Measurements from ENCODE around the gene ELL2.

Gene ELL2

DNA sequence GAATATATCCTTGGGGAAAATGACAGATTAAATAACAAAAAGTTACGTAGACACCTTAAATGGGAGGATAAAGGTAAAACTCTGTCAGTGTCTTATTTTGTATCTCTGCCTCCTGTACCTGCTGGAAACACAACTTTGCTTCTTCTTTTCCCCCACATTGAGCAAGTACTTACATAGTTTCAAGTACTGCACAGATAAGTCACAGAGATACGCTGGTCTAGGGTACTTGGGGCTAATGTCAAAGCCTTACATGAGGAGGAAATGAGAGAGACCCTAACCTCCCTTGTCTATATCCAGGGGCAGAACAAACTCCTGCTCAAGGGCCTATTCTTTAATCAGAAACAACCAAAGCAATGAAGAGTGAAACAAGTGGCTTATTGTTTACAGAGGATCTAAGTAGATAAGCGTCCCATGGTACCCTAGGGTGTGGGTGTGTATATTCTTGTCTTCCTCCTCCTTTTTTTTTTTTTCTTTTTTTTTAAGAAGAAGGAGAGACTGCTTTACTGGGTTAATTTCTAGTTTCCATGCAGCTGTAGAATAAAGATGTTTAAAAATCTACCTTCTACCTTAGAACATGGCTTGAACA lies 43.1 kb downstream of the ELL2 start:
- no peaks in the 10 kb centered on the region for H3K36me3 ChIP-seq (ENCODE audit: control insufficient read depth, insufficient read depth, low read length)
- H3K27me3 ChIP-seq (ENCODE audit: control insufficient read depth, insufficient read depth, low read length): no peaks in the 10 kb centered on the region
- no peak overlapping the region for H3K9ac ChIP-seq (ENCODE audit: low read length)
- peaks cover 6% of the 10 kb centered on the region; the same call in 1 of the 2 replicates for H3K4me1 ChIP-seq (ENCODE audit: control insufficient read depth, insufficient read depth, low read length)
- no peaks in the 10 kb centered on the region for H3K9me3 ChIP-seq (ENCODE audit: control insufficient read depth, insufficient read depth, low read depth, low read length)
- no peak overlapping the region for H3K4me3 ChIP-seq (ENCODE audit: low read depth, low read length)
- H3K27ac ChIP-seq (ENCODE audit: low read depth, low read length): no peak overlapping the region

DNA sequence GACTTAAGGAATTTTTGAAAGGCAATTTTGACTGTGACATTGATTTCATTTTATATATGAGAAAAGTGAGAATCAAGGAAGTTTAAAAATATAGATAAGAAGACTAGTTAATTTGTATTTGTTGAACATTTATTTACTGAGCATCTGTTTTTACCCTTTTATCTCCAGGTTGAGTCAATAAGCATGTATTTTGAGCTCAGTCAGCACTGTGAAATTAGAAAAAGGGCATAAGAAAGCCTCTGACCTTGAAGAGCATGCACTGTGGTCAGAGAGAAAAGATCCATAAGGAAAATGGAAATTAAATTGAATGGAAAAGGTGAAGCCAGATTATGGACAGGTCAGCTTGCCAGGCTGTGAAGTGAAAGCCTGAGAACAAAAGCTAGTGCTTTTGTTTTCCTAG lies 44.4 kb downstream of the ELL2 start:
- Histone ChIP-seq H3K27me3 (ENCODE audit: control insufficient read depth, insufficient read depth, low read length) (no peaks in the 10 kb centered on the region), H3K27ac (ENCODE audit: low read depth, low read length) (no peak overlapping the region)

DNA sequence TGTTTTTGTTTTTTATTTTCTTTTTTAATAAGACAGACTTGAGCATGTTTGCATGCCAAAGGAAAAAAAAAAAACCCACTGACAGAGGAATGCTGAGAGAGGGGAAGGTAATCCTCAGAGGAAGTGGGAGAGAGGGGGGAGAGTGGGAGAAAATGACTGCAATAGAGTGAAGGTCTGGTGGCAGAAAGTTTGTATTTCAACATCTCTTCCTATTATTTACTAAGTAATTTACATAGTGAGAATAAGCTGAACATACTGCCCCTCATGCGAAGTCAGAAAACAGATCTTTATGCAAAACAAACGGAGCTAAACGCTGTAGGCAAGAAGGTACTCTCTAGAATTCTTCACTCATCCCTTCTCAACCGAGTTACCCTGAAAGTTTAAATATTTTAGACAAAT lies 45.0 kb downstream of the ELL2 start:
- no peaks in the 10 kb centered on the region for H3K9me3 ChIP-seq (ENCODE audit: control insufficient read depth, insufficient read depth, low read depth, low read length)
- H3K4me3 ChIP-seq (ENCODE audit: low read depth, low read length): no peak overlapping the region
- no peaks in the 10 kb centered on the region for H3K27me3 ChIP-seq (ENCODE audit: control insufficient read depth, insufficient read depth, low read length)
- H3K27ac ChIP-seq (ENCODE audit: low read depth, low read length): no peak overlapping the region
- no peaks in the 10 kb centered on the region for H3K36me3 ChIP-seq (ENCODE audit: control insufficient read depth, insufficient read depth, low read length)
- no peak overlapping the region for H3K9ac ChIP-seq (ENCODE audit: low read length)
- peaks cover 6% of the 10 kb centered on the region; the same call in 1 of the 2 replicates for H3K4me1 ChIP-seq (ENCODE audit: control insufficient read depth, insufficient read depth, low read length)

More for the DNA sequence above, 44.4 kb downstream of the ELL2 start:
- Histone ChIP-seq H3K9me3 (ENCODE audit: control insufficient read depth, insufficient read depth, low read depth, low read length) (no peaks in the 10 kb centered on the region), H3K4me1 (ENCODE audit: control insufficient read depth, insufficient read depth, low read length) (peaks cover 6% of the 10 kb centered on the region; the same call in 1 of the 2 replicates), H3K36me3 (ENCODE audit: control insufficient read depth, insufficient read depth, low read length) (no peaks in the 10 kb centered on the region), H3K9ac (ENCODE audit: low read length) (no peak overlapping the region), H3K4me3 (ENCODE audit: low read depth, low read length) (no peak overlapping the region)

DNA sequence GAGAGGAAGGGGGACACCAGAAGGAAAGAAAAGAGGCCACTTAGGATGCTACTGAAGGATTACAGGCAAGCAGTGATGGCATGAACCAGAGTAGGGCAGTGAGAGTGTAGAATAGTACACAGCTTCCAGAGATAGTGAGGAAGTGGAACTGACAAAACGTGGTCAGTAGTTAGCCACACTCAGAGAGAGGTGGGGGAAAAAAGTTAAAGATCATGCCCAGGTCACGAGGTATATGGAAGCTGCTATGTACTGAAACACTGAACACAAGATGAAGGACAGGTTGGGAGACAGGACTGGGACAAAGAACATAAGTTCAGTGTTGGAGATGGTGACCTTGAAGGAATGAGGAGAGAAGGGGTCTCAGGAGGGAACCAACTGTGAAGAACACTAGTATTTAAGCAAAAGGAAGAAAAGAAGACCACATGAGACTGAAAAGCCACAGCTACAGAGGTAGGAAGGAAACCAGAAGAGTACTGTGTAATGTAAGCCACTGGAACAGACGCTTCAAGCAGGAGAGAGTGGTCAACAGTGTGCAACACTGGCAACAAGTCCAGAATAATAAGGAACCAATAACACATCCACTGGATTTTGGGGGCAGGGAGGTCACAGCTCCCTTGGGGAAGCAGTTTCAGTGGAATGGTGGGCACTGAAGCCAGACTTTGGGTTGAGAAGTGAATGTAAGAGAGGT lies 45.5 kb downstream of the ELL2 start:
- H3K9ac ChIP-seq (ENCODE audit: low read length): no peak overlapping the region
- no peak overlapping the region for H3K4me3 ChIP-seq (ENCODE audit: low read depth, low read length)
- no peaks in the 10 kb centered on the region for H3K36me3 ChIP-seq (ENCODE audit: control insufficient read depth, insufficient read depth, low read length)
- H3K4me1 ChIP-seq (ENCODE audit: control insufficient read depth, insufficient read depth, low read length): peaks cover 6% of the 10 kb centered on the region; the same call in 1 of the 2 replicates
- no peaks in the 10 kb centered on the region for H3K9me3 ChIP-seq (ENCODE audit: control insufficient read depth, insufficient read depth, low read depth, low read length)
- no peaks in the 10 kb centered on the region for H3K27me3 ChIP-seq (ENCODE audit: control insufficient read depth, insufficient read depth, low read length)
- no peak overlapping the region for H3K27ac ChIP-seq (ENCODE audit: low read depth, low read length)

DNA sequence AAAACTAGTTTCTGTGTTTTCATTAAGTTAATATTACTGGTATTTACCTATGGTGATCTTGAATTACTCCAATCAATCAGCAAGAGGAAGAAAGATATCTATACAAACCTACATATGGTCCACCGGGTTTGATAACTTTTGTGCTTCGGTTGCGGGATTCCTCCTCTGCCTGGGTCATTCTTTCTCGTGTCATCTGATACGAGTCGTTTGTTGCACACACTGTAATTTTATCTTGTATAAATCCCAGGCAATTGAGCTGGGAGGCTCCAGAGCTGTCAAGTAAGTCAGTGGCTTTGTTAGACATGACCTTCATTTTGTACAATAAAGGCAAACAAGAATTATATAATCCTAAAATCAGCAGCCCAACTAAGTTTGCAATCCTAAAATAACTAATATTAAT lies 48.0 kb downstream of the ELL2 start:
- Histone ChIP-seq H3K36me3 (ENCODE audit: control insufficient read depth, insufficient read depth, low read length) (no peaks in the 10 kb centered on the region), H3K4me1 (ENCODE audit: control insufficient read depth, insufficient read depth, low read length) (peaks cover 18% of the 10 kb centered on the region), H3K4me3 (ENCODE audit: low read depth, low read length) (no peak overlapping the region), H3K27me3 (ENCODE audit: control insufficient read depth, insufficient read depth, low read length) (no peaks in the 10 kb centered on the region), H3K9ac (ENCODE audit: low read length) (no peak overlapping the region), H3K9me3 (ENCODE audit: control insufficient read depth, insufficient read depth, low read depth, low read length) (no peaks in the 10 kb centered on the region), H3K27ac (ENCODE audit: low read depth, low read length) (no peak overlapping the region)

DNA sequence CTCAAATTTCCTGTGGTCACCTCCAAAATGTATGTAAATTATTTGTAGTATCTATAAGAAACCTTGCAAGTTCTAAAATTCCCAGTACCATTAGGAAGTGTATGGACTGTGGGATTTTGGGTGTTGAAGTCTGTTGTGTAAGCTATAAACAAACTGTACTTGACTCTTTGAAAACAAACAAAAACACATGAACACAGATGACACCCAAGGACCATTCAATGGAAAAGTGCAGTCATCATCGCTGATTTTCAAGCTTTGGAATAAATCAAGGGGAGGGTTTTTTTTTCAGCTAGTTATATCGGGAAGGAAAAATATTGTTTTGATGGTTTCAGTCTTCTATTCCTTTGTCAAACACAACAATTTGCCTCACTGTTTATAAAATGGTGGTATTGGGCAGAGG lies 49.6 kb downstream of the ELL2 start:
- Histone ChIP-seq H3K9ac (ENCODE audit: low read length) (no peak overlapping the region), H3K9me3 (ENCODE audit: control insufficient read depth, insufficient read depth, low read depth, low read length) (no peaks in the 10 kb centered on the region), H3K27ac (ENCODE audit: low read depth, low read length) (no peak overlapping the region), H3K4me1 (ENCODE audit: control insufficient read depth, insufficient read depth, low read length) (peaks cover 16% of the 10 kb centered on the region), H3K36me3 (ENCODE audit: control insufficient read depth, insufficient read depth, low read length) (no peaks in the 10 kb centered on the region), H3K27me3 (ENCODE audit: control insufficient read depth, insufficient read depth, low read length) (no peaks in the 10 kb centered on the region), H3K4me3 (ENCODE audit: low read depth, low read length) (no peak overlapping the region)

DNA sequence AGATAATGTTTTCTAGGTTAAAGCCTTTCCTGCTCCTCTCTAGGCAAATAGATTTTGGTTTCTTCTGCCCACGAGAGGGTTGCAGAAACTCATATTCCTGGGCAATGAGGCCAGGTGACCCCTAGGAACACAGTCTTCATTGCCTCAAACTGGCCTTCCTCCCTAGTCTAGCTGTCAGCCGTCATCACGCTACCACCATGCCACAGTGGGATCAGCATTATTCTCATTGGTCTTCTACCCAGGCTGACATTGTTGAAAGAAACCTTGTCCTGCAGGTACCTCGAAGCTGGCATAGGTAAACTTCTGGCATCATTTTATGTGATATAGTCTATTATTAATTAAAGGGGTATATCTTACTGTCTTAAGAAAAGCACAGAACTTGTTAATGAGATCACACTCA lies 51.1 kb downstream of the ELL2 start:
- H3K4me1 ChIP-seq (ENCODE audit: control insufficient read depth, insufficient read depth, low read length): peaks cover 12% of the 10 kb centered on the region
- no peaks in the 10 kb centered on the region for H3K36me3 ChIP-seq (ENCODE audit: control insufficient read depth, insufficient read depth, low read length)
- no peaks in the 10 kb centered on the region for H3K27me3 ChIP-seq (ENCODE audit: control insufficient read depth, insufficient read depth, low read length)
- H3K9ac ChIP-seq (ENCODE audit: low read length): no peak overlapping the region
- H3K9me3 ChIP-seq (ENCODE audit: control insufficient read depth, insufficient read depth, low read depth, low read length): no peaks in the 10 kb centered on the region
- H3K27ac ChIP-seq (ENCODE audit: low read depth, low read length): no peak overlapping the region
- no peak overlapping the region for H3K4me3 ChIP-seq (ENCODE audit: low read depth, low read length)

DNA sequence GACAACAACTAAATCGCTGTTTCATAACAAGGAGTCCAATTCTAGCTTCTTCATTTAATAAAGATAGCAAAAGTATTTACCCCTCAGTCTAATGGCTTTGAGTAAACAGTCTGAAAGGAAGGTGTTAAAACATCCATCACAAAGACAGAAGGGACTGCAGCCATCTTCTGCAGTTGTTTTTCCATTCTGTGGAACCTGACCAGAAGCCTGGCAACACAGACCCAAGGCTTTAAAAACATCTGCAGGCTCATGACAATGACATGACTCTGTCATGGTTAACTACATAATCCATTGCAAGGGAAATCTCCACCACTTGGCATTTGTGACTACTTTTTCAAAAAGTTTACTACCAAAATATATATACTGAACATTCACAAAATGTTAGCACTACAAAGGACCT lies 51.9 kb downstream of the ELL2 start:
- Histone ChIP-seq H3K9ac (ENCODE audit: low read length) (no peak overlapping the region), H3K9me3 (ENCODE audit: control insufficient read depth, insufficient read depth, low read depth, low read length) (no peaks in the 10 kb centered on the region), H3K27ac (ENCODE audit: low read depth, low read length) (no peak overlapping the region), H3K27me3 (ENCODE audit: control insufficient read depth, insufficient read depth, low read length) (no peaks in the 10 kb centered on the region), H3K4me1 (ENCODE audit: control insufficient read depth, insufficient read depth, low read length) (peaks cover 12% of the 10 kb centered on the region), H3K36me3 (ENCODE audit: control insufficient read depth, insufficient read depth, low read length) (no peaks in the 10 kb centered on the region), H3K4me3 (ENCODE audit: low read depth, low read length) (no peak overlapping the region)

DNA sequence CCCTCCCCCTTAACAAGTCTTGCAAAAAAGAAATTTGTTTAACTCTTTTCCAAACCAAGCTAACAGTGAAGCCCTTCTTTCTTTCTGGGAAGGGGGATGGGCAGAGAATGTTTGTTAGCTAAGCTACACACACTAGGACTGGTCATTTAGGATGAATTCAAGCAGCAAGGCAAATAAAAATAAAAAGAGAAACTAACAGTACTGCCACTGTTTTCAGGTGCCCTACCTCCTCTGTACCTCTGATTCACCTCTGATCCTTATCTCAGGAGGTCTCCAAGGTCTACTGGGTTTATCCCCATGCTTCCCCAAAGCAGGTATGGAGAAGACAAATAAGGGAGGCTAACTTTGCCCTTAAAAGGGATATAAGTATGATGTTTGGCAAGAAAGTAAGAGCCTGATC lies 52.9 kb downstream of the ELL2 start:
- H3K36me3 ChIP-seq (ENCODE audit: control insufficient read depth, insufficient read depth, low read length): no peaks in the 10 kb centered on the region
- peaks cover 12% of the 10 kb centered on the region for H3K4me1 ChIP-seq (ENCODE audit: control insufficient read depth, insufficient read depth, low read length)
- no peak overlapping the region for H3K9ac ChIP-seq (ENCODE audit: low read length)
- H3K9me3 ChIP-seq (ENCODE audit: control insufficient read depth, insufficient read depth, low read depth, low read length): no peaks in the 10 kb centered on the region
- H3K4me3 ChIP-seq (ENCODE audit: low read depth, low read length): no peak overlapping the region
- no peak overlapping the region for H3K27ac ChIP-seq (ENCODE audit: low read depth, low read length)
- H3K27me3 ChIP-seq (ENCODE audit: control insufficient read depth, insufficient read depth, low read length): no peaks in the 10 kb centered on the region

DNA sequence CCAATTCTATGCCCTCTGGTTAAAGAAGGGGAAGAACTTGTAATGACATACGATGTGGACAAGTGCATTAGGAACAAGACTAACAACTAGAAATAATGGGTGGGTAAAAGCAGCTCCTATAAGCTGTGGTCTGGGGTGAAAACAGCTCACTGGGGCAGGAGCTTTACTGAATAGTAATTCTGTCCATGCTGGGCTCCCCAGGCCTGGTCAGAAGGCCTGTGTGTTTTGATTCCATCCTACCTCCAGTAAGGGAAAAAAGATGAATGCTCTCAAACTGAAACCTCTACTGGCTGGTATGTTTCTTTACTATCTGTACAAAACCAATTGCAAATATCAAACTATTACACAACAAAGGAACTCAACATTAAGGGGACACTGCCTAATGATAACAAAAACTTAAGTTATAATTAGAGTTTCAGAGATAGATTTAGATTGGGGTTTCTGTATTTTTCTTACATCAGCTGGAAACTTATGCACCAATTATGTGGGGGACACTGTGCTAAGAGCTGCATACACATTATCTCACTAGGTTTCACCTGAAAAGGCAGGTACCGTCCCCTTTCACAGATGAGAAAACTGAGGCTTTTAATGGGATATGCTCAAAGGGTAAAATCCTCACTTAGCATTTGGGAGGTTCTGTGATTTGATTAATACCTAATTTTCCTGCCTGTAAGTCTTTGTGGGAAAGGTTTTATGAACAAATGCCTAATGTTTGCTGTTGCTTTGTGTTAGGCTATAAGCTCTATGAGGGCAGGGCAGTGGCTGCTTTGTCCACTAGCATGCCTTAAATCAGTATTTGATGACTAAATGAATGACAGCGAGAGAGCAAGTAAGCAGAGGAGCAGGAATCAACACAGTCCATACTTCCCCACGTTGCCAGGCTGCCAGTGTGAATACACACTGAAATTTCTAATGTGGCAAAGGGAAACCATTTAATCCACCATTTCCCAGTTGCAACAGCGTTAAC lies 53.6 kb downstream of the ELL2 start:
- H3K4me1 ChIP-seq (ENCODE audit: control insufficient read depth, insufficient read depth, low read length): peaks cover 12% of the 10 kb centered on the region
- H3K9ac ChIP-seq (ENCODE audit: low read length): no peak overlapping the region
- H3K27ac ChIP-seq (ENCODE audit: low read depth, low read length): no peak overlapping the region
- no peak overlapping the region for H3K4me3 ChIP-seq (ENCODE audit: low read depth, low read length)
- H3K9me3 ChIP-seq (ENCODE audit: control insufficient read depth, insufficient read depth, low read depth, low read length): no peaks in the 10 kb centered on the region
- H3K27me3 ChIP-seq (ENCODE audit: control insufficient read depth, insufficient read depth, low read length): no peaks in the 10 kb centered on the region
- no peaks in the 10 kb centered on the region for H3K36me3 ChIP-seq (ENCODE audit: control insufficient read depth, insufficient read depth, low read length)
